ENCODE measurements around the gene DGKI. TPM values are rescaled to one million over a fixed set of nuclear protein-coding genes. Genes with fewer than 3 reads are reported as not detected.

Gene DGKI
- polyA plus RNA-seq, 2 of the 4 experiments (the other 2 are of a cell fraction), result 0.05 to 0.08 TPM

- H3K4me1 ChIP-seq, result peaks cover 5% of the 10 kb centered on the region; the same call in 1 of the 3 replicates
- peaks cover 4% of the 10 kb centered on the region; the same call in 1 of the 3 replicates for H3K9me3 ChIP-seq
- ChIA-PET POLR2A (no interaction called here), CTCF (interaction anchor here (1.3 to 1.5 kb wide), 3 partner anchors 11 to 215 kb away, joined by 3 to 7 read pairs (median 3); no protein-coding TSS in a partner anchor)
- no peak overlapping the region for H3K4me3 ChIP-seq
- no peak overlapping the region for H3K27ac ChIP-seq
- no peak overlapping the region for H3K4me2 ChIP-seq
- WGBS (ENCODE audit: missing lambda C conversion rate), result 91% methylated on average over 7 of the region's 7 CpGs
- ATAC-seq (no peak), FAIRE-seq (no peak), DNase-seq (ENCODE audit: low read depth in 1 of 2, low spot score in 1 of 2) (no peak)
- TF ChIP-seq ZC3H11A (IDR thresholded peaks at IDR 0.05) (no peak), NFE2L2 (conservative IDR thresholded peaks at IDR 0.05; ENCODE audit: low read length) (no peak), GATA3 (IDR thresholded peaks at IDR 0.05; ENCODE audit: borderline replicate concordance) (no peak), MYC (IDR thresholded peaks at IDR 0.05; ENCODE audit: borderline replicate concordance, low read length) (no peak), MAFK (IDR thresholded peaks at IDR 0.05; ENCODE audit: partially characterized antibody) (no peak), CTCF (IDR thresholded peaks at IDR 0.05) (no peak), RARB (CRISPR knock-in tag; IDR thresholded peaks at IDR 0.05) (no peak), NR3C1 (IDR thresholded peaks at IDR 0.05) (no peak), CEBPB (IDR thresholded peaks at IDR 0.05) (no peak), POLR2AphosphoS2 (conservative IDR thresholded peaks at IDR 0.05; ENCODE audit: low read length) (no peak), FOSB (CRISPR knock-in tag; IDR thresholded peaks at IDR 0.05) (no peak), HOXA7 (CRISPR knock-in tag; IDR thresholded peaks at IDR 0.05) (no peak), NPAS2 (CRISPR knock-in tag; IDR thresholded peaks at IDR 0.05; ENCODE audit: borderline replicate concordance) (no peak), ESRRA (IDR thresholded peaks at IDR 0.05; ENCODE audit: borderline replicate concordance, low read length) (no peak), CBX8 (IDR thresholded peaks at IDR 0.05) (no peak), HDAC2 (IDR thresholded peaks at IDR 0.05) (no peak)
- TF ChIP-seq, protein P1, sequence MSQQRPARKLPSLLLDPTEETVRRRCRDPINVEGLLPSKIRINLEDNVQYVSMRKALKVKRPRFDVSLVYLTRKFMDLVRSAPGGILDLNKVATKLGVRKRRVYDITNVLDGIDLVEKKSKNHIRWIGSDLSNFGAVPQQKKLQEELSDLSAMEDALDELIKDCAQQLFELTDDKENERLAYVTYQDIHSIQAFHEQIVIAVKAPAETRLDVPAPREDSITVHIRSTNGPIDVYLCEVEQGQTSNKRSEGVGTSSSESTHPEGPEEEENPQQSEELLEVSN (IDR thresholded peaks at IDR 0.05; ENCODE audit: borderline replicate concordance, low read depth), result no peak
- TF ChIP-seq, protein P2, sequence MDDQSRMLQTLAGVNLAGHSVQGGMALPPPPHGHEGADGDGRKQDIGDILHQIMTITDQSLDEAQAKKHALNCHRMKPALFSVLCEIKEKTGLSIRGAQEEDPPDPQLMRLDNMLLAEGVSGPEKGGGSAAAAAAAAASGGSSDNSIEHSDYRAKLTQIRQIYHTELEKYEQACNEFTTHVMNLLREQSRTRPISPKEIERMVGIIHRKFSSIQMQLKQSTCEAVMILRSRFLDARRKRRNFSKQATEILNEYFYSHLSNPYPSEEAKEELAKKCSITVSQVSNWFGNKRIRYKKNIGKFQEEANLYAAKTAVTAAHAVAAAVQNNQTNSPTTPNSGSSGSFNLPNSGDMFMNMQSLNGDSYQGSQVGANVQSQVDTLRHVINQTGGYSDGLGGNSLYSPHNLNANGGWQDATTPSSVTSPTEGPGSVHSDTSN (IDR thresholded peaks at IDR 0.05), result no peak
- TF ChIP-seq, protein P3, sequence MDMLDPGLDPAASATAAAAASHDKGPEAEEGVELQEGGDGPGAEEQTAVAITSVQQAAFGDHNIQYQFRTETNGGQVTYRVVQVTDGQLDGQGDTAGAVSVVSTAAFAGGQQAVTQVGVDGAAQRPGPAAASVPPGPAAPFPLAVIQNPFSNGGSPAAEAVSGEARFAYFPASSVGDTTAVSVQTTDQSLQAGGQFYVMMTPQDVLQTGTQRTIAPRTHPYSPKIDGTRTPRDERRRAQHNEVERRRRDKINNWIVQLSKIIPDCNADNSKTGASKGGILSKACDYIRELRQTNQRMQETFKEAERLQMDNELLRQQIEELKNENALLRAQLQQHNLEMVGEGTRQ (IDR thresholded peaks at IDR 0.05), result no peak
These were observed 24.6 kb upstream of the DGKI start for GRCh38 chr7:137871170-137871915.

GRCh38 chr7:137870684-137871083, 23.9 kb upstream of the DGKI start:
- Histone ChIP-seq H3K27ac (no peak overlapping the region), H3K4me3 (no peak overlapping the region), H3K4me2 (no peak overlapping the region), H3K9me3 (peaks cover 9% of the 10 kb centered on the region; the same call in 1 of the 3 replicates), H3K4me1 (peaks cover 5% of the 10 kb centered on the region; the same call in 1 of the 3 replicates)
- DNase-seq (ENCODE audit: low read depth in 1 of 2, low spot score in 1 of 2) (no peak), ATAC-seq (no peak), FAIRE-seq (no peak)
- CTCF ChIA-PET, result interaction anchor here (1.3 to 1.5 kb wide), 3 partner anchors 12 to 214 kb away, joined by 3 to 7 read pairs (median 3); no protein-coding TSS in a partner anchor
- POLR2A ChIA-PET, result no interaction called here
- TF ChIP-seq JUNB (IDR thresholded peaks at IDR 0.05) (no peak), SREBF2 (IDR thresholded peaks at IDR 0.05) (no peak), CEBPB (IDR thresholded peaks at IDR 0.05) (no peak), RNF2 (IDR thresholded peaks at IDR 0.05; ENCODE audit: borderline replicate concordance, low read depth) (no peak), HDAC2 (IDR thresholded peaks at IDR 0.05) (no peak), EP300 (IDR thresholded peaks at IDR 0.05) (no peak), FOSL2 (IDR thresholded peaks at IDR 0.05) (no peak), FOSL2 (CRISPR knock-in tag; IDR thresholded peaks at IDR 0.05) (no peak)
- TF ChIP-seq, protein P4, sequence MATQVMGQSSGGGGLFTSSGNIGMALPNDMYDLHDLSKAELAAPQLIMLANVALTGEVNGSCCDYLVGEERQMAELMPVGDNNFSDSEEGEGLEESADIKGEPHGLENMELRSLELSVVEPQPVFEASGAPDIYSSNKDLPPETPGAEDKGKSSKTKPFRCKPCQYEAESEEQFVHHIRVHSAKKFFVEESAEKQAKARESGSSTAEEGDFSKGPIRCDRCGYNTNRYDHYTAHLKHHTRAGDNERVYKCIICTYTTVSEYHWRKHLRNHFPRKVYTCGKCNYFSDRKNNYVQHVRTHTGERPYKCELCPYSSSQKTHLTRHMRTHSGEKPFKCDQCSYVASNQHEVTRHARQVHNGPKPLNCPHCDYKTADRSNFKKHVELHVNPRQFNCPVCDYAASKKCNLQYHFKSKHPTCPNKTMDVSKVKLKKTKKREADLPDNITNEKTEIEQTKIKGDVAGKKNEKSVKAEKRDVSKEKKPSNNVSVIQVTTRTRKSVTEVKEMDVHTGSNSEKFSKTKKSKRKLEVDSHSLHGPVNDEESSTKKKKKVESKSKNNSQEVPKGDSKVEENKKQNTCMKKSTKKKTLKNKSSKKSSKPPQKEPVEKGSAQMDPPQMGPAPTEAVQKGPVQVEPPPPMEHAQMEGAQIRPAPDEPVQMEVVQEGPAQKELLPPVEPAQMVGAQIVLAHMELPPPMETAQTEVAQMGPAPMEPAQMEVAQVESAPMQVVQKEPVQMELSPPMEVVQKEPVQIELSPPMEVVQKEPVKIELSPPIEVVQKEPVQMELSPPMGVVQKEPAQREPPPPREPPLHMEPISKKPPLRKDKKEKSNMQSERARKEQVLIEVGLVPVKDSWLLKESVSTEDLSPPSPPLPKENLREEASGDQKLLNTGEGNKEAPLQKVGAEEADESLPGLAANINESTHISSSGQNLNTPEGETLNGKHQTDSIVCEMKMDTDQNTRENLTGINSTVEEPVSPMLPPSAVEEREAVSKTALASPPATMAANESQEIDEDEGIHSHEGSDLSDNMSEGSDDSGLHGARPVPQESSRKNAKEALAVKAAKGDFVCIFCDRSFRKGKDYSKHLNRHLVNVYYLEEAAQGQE (IDR thresholded peaks at IDR 0.05), result no peak
- TF ChIP-seq, protein P2 (IDR thresholded peaks at IDR 0.05), result no peak
- TF ChIP-seq, protein P5, sequence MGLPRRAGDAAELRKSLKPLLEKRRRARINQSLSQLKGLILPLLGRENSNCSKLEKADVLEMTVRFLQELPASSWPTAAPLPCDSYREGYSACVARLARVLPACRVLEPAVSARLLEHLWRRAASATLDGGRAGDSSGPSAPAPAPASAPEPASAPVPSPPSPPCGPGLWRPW (IDR thresholded peaks at IDR 0.05), result no peak
- TF ChIP-seq, protein P3 (IDR thresholded peaks at IDR 0.05), result no peak
